BJ (cell line): ENCODE results near the gene RNPEP. TPM values are rescaled to one million over a fixed set of nuclear protein-coding genes. Genes with fewer than 3 reads are reported as not detected.

Source experiments
- CTCF ChIA-PET: fragments of 350-600 bp; formaldehyde crosslinking; extraction: SDS; loops from one replicate; lab custom pipeline; 2021; ENCODE audit warnings: antibody characterized with exemption, inconsistent platforms; lab: Yijun Ruan, JAX
- POLR2A ChIA-PET: fragments of 300-600 bp; sonication (Branson Sonifier 250); formaldehyde crosslinking; extraction: SDS; loops from one replicate; lab custom pipeline; 2021; ENCODE audit warnings: antibody characterized with exemption; lab: Charles Lee
- DNase-seq: peaks from one replicate; pipeline ENCODE4 v3.0.0-alpha.2; 2011; ENCODE audit warnings: low read depth
- H3K27me3 ChIP-seq: 2 replicates; pipeline ENCODE4 v1.6.0; 2011; ENCODE audit warnings: low read length; ENCODE audit not compliant: control insufficient read depth, insufficient read depth
- H3K36me3 ChIP-seq: 2 replicates; pipeline ENCODE4 v1.5.1; 2011; ENCODE audit warnings: low read length; ENCODE audit not compliant: control insufficient read depth, insufficient read depth
- H3K4me3 ChIP-seq: 2 replicates; pipeline ENCODE4 v1.5.1; 2011; ENCODE audit warnings: low read depth, mild to moderate bottlenecking, control low read depth, low read length
- polyA plus RNA-seq: library from polyadenylated mRNA; depleted of rRNA; stranded (reverse); fragments of >200 nt; gene quantifications from 2 replicates; pipeline ENCODE4 v1.2.3, GENCODE V29; 2011
- TF ChIP-seq, protein P1 (sequence below): IDR thresholded peaks from 2 replicates; pipeline ENCODE4 v1.5.1; 2011; ENCODE audit warnings: low read depth, mild to moderate bottlenecking, control low read depth, inconsistent platforms, low read length, moderate library complexity; ENCODE audit not compliant: insufficient read depth

RNPEP gene
- polyA plus RNA-seq, 1 experiment = 51.5 TPM

DNA sequence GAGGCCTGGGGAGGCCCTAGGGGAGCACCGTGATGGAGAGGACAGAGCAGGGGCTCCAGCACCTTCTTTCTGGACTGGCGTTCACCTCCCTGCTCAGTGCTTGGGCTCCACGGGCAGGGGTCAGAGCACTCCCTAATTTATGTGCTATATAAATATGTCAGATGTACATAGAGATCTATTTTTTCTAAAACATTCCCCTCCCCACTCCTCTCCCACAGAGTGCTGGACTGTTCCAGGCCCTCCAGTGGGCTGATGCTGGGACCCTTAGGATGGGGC lies 33.2 kb downstream of the RNPEP start:
- DNase-seq = no peak
- CTCF ChIA-PET = interaction anchor here (0.9 to 24.4 kb wide), 2 partner anchors 14 to 109 kb away, joined by 3 to 642 read pairs; partner anchors contain the start of gene GPR37L1
- Histone ChIP-seq H3K27me3 (peaks cover 2% of the 10 kb centered on the region), H3K4me3 (no peak overlapping the region), H3K36me3 (no peaks in the 10 kb centered on the region)
- TF ChIP-seq, protein P1, sequence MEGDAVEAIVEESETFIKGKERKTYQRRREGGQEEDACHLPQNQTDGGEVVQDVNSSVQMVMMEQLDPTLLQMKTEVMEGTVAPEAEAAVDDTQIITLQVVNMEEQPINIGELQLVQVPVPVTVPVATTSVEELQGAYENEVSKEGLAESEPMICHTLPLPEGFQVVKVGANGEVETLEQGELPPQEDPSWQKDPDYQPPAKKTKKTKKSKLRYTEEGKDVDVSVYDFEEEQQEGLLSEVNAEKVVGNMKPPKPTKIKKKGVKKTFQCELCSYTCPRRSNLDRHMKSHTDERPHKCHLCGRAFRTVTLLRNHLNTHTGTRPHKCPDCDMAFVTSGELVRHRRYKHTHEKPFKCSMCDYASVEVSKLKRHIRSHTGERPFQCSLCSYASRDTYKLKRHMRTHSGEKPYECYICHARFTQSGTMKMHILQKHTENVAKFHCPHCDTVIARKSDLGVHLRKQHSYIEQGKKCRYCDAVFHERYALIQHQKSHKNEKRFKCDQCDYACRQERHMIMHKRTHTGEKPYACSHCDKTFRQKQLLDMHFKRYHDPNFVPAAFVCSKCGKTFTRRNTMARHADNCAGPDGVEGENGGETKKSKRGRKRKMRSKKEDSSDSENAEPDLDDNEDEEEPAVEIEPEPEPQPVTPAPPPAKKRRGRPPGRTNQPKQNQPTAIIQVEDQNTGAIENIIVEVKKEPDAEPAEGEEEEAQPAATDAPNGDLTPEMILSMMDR = no peak
- POLR2A ChIA-PET = no interaction called here

DNA sequence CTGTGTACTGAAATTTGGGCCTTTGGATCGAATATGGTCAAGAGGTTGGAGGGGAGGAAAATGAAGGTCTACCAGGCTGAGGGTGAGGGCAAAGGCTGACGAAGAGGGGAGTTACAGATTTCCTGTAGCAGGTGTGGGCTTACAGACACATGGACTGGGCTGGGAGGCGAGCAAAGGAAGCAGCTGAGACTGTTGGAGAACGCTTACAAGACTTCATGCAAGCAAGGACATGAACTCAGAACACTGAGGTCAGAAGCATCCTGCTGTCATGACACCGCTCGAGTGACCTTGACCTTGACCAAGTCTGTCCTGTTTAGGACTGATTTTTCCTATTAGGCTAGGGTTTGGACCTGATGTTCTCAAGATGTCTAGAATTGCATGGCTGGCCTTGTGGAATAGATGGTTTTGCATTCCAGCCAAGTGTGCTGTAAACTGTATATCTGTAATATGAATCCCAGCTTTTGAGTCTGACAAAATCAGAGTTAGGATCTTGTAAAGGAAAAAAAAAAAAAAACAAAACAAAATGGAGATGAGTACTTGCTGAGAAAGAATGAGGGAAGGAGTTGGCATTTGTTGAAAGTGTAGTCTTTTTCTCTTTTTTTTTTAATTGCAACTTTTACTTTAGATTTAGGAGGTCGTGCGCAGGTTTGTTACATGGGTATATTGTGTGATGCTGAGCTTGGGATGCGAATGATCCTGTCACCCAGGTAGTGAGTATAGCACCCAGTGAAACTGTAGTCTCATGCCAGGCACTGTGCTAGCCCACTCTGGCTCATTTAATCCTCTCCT lies 33.8 kb downstream of the RNPEP start:
- H3K4me3 ChIP-seq = no peak overlapping the region
- TF ChIP-seq, protein P1 = no peak
- POLR2A ChIA-PET = interaction anchor here (0.7 kb wide), 2 partner anchors 139 to 559 kb away, joined by 3 to 6 read pairs; no protein-coding TSS in a partner anchor
- H3K27me3 ChIP-seq = peaks cover 2% of the 10 kb centered on the region
- H3K36me3 ChIP-seq = no peaks in the 10 kb centered on the region
- peak; percentile 35 for DNase-seq
- CTCF ChIA-PET = interaction anchor here (1.1 to 24.4 kb wide), 4 partner anchors 8 to 124 kb away, joined by 3 to 642 read pairs (median 8); partner anchors contain the start of gene GPR37L1

DNA sequence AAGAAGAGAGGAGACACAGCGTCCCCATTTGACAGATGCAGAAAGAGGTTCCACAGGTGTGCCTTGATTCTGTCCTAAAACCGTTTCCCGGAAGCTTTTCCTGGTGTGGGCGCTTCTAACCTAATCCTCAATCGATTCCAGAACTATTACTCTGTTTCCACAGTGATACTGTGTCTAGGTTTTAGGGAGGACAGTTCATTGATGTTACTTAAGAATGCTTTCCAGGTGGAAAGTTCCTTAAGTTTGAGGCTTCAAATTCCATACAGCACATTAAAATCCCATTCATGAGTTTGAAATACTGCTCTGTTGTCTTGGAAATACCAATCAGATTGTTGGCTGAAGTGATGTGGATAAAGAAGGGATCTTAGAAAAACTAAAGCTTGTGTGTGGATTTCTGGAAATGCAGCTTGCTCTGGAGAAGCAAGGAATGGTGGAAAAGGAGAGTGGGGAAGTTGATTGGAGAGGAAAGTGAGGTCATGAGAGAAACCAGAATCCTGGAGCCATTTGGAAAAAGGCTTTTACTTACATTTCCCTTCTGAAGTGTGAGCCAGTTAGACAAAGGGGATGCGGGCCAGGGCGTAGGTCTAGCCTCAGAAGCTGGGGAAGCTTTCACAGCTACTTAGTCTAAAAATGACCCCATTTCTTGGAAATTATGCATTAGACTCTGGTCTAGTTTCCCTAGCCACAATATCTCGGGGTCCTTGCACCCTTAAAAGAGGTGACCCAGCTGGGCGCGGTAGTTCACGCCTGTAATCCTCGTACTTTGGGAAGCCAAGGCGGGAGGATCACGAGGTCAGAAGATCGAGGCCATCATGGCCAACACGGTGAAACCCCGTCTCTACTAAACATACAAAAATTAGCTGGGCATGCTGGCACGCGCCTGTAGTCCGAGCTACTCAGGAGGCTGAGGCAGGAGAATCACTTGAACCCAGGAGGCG lies 34.6 kb downstream of the RNPEP start:
- POLR2A ChIA-PET = no interaction called here
- TF ChIP-seq, protein P1 = no peak
- DNase-seq = no peak
- CTCF ChIA-PET = interaction anchor here (0.9 to 24.4 kb wide), 5 partner anchors 9 to 139 kb away, joined by 3 to 642 read pairs (median 4); partner anchors contain the start of gene GPR37L1
- Histone ChIP-seq H3K4me3 (no peak overlapping the region), H3K27me3 (peaks cover 2% of the 10 kb centered on the region), H3K36me3 (no peaks in the 10 kb centered on the region)

DNA sequence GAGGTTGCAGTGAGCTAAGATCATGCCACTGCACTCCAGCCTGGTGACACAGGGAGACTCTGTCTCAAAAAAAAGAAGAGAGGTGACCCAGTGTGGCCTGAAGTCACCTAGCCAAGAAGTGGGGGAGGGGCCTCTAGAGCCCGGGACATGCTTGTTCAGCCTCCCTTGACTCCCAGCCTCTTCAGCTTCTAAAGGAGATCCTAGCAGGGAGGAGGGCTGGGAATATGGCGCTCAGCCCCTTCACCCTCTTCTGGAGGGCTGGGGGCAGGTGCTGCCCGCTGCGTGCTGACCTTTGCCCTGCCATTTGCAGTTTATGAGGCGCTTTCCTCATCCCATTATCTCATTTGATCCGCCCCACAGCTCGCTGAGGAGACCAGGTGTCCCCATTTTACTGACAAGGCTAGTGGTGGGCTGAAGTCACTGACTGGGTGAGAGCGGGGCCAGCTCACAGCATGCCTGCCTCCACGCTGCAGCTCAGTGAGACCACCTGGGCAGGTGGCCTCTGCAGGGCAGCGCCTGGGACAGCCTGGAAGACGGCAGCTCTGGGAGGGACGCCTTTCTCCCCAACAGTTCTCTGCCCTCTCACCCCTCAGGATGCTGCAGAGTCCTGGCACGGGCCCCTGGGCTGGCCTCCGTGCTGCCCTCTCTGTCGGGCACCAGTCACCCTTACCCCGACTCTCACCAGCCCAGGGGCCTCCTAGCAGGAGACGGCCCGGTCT lies 35.5 kb downstream of the RNPEP start:
- CTCF ChIA-PET = interaction anchor here (0.9 to 24.4 kb wide), 3 partner anchors 10 to 138 kb away, joined by 3 to 642 read pairs (median 13); partner anchors contain the start of gene GPR37L1
- no peak for DNase-seq
- H3K4me3 ChIP-seq = no peak overlapping the region
- POLR2A ChIA-PET = no interaction called here
- TF ChIP-seq, protein P1 = no peak
- H3K36me3 ChIP-seq = no peaks in the 10 kb centered on the region
- peaks cover 3% of the 10 kb centered on the region for H3K27me3 ChIP-seq
